DND-41 (cell line): ENCODE data around the gene LINC01488.

Experiments
- CTCF ChIP-seq: IDR thresholded peaks from 2 replicates; pipeline ENCODE4 v1.5.1; 2012; ENCODE audit warnings: borderline replicate concordance, low read length, moderate library complexity, mild to moderate bottlenecking; ENCODE audit not compliant: poor library complexity, severe bottlenecking; ENCODE audit errors: extremely low read depth
- EZH2 ChIP-seq: IDR thresholded peaks from 3 replicates; pipeline ENCODE4 v1.6.1; 2012; ENCODE audit warnings: borderline replicate concordance, low read depth, mild to moderate bottlenecking, moderate library complexity, low read length, inconsistent platforms; ENCODE audit not compliant: severe bottlenecking

GRCh38 chr11:69456712-69457111 is 24.8 kb upstream of the LINC01488 start:
- TF ChIP-seq CTCF, result no peak
- no peak for TF ChIP-seq EZH2
